ENCODE measurements around the gene PROM1.
A peak's percentile ranks its signal among the peaks of the same experiment; 100 is the strongest.

PROM1 gene

DNA sequence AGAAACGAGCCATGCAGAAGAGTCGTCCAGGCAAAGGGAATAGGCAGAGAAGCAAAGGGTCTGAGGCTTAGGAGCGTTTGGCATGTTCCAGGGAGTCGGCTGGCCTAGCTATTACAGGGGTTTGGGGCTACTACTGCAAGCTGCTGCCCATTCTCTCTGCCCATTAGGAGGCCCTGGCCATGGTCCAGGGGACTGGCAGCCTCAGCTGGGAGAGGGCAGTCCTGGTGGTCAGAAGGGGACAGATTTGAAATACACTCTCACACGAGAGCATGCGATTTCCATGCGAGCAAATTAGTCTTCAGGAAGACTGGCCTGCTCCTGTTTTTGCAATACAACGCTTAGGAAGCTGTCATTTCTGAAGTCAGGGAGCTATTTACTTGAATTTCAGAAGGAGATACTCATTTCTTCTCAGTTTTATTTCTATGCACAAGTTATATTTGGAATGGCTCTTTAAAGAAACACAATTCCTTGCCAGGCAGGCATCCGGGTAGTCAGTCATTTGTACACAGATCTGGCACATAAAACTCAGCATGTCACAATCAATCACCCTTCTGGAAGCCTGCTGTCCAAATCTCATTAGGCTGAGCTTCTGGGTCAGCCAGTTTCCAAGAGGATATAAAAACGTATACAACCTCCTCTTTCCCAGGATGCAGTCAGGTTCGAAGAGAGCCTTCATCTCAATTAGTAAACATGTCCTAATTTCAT, 27.0 kb downstream of the PROM1 start:
- FAIRE-seq, result no peak

DNA sequence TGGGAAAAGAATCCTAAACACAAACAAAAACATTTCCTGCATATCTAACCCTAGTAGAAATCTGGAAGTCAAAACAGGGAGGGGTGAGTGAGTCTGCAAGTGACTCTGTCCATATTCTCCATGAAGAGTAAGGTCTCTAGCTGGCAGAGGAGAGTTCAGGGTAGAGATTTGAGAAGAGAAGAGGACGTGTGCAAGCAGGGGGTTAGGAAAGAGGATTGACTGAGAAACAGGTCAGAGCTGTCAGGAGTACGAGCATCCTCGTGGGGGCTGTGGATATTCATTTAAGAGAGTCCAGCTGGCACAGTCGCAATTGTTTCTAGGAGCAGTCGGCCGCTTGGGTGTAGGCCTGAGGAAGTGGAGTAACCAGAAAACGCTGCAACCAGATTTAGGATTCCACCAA, 27.9 kb downstream of the PROM1 start:
- no peak for FAIRE-seq

DNA sequence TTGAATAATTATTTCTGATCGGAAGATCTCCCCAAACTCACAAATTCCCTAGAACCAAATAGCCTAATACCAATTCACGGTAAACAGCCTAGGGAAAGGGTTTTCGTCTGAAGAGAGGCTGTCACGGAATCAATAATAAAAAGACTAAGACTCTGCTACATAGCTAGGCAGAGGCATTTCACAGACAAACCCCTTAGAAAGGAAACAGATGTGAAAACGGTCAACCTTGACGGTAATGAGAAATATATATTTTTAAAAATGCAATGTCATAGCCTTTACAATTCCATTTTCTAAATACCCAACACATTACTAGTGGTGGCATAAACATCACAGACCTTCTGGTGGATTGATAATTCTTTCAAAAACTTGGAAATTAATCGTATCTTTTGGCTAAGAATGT, 28.4 kb downstream of the PROM1 start:
- no peak for FAIRE-seq

DNA sequence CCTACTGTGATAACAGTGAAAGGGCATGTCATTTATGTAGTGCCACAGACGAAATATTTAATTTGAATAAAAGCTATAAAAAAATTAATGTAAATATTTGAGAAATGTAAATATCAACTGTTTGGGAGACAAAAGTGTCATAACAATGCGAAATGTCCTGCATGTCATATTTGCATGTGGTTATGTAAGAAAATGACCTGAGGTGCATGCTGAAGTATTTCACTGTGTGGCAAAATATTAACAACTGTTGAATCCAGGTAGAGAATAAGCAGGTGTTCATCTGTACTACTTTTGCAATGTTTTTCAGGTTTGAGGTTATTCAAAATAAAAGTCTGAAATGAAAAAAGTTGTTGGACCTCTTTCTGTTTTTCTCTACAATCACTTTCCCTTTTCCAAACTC, 30.9 kb downstream of the PROM1 start:
- no peak for FAIRE-seq

DNA sequence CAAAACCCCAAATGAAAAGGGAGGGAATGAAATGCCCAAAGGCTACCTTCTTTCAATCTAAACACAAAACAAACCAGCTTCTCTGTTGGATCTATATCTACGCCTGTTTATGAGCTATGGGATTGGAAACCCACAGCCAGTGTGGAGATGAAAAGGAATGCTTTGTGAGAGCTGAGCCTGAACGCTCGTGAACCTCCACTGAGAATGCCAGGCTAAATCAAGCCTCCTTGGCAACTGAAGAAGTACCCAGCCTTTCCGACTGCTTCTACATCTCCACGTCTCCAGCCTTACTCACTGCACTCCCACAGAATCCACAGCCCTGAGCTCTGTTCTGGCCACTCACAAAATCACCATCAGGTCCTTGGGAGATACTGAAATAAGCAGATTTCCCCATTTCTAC, 31.8 kb downstream of the PROM1 start:
- FAIRE-seq, result no peak

DNA sequence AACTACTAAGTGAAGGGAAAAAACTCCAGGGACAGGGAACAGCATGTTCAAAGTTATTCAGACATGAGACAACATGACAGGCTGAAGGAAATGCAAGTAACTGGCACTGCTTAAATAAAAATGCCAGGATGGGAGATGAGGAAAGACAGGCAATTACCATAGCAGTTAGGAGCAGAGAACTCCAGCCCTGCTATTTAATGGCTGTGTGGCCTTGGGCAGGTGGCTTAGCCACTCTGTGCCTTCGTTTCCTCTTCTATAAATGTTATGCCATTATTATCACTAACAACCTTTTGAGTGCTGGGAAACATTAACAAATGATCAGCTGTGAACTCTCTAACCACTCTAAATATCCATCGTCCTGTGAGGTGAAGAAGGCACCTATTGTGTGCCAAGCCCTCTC, 32.7 kb downstream of the PROM1 start:
- no peak for FAIRE-seq

DNA sequence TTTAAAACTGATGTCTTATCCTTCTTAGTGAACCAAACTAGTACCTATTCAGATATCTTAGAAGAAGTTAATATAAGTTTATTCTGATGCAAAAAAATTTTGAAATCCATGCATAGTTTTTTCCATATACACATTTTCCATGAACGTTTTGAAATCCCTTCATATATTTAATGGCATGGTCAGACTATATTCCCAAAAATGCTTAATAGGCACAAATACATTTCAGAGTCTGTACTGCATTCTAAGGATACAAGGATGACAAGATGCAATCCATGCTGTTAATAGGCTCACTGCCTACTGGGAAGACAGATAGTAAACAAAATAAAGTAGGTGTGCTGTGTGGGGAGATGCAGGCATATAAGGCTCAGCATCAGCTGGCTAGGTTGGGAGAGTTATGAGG, 33.2 kb downstream of the PROM1 start:
- no peak for FAIRE-seq

DNA sequence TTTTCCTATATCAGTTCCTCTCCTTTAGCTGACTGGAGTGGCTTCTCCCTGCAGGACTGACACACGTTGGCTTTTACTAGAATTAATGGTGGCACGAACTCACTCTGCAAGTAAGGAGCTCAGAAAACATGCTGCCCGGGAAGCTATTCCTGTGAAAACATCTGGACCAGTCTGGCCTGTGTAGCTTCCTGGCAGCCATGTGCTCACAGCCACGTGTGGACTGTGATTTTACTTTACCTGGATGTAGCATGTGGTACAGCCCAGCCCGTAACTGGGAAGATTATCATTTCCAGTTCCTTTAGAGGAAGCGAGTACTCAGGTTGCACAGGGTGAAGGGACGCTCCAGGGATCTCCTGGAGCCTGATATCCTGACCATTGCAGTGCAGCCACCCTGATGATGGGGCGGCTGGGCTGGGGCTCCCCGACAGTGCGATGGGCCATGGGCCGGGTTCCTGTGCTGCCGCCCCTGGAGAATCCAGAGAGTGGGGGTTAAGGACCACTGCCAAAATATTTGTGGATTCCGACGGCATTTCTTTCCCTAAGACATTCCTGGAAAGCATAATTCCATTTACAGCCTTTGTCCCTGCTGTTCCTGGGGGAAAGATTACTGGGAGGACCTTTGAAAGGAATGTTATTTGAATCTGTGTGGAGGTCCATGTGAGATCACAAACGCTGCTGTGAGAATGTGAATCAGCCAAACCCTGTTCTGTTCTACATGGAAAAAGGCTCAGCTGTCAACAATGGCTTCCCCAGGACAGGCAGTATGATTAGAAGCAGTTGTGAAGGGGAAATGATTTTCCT, 35.0 kb downstream of the PROM1 start:
- no peak for FAIRE-seq

DNA sequence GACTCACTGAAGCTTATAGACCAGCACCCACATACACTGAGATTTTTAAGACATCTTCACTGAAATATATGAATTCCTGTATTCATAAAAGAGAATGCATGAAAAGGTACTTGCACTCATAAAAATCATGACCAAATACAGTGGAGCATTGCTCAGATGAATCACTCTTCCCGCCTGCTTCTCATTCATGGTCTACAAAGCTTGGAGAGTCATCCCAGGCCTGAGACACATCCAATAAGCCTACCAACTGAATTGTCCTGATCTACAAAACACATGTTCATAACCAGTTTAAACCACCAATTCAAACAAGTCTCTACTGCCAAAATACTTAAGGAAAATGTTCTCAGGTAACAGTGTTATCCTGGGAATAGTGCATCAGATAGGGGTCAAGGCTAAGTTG, 38.1 kb downstream of the PROM1 start:
- FAIRE-seq, result no peak

DNA sequence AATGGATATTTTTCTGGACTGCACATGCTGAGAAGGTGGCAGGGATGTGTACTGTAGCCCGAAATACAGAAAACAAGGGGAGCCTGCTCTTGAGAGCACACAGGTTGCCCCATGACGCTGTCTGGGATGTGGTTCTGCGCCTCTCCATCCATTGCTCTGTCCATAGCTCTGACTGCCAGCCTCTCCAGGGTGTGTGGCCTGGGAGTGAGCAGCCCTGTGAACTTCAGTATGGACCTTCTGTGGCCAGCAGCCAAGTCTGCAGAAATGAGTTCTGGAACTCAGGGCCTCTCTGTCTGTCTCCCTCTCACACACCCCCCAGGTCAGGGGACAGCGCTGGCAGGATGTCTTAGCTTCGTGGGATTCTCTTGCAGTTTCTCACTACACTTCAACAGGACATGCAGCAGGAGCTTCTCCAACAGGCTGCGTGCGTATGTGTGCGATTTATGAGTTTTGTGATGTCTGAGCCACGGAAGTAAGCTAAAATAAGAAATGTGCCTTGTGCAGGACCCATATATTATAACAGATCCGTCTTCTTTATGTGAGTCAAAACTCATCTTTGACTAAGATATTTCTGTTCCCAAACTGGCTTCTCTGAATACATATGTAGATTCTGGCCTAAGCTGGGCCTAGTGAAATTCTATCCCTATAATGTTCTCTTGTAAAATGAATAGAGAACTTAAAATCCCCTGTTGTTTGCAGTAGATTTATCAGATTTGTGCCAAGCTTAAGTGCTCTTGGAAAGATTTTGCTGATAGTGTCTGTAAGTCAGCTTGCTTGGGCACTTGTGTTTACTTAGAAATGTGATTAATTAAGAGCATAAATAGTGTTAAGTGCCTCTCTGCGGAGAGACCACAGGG, 40.0 kb downstream of the PROM1 start:
- no peak for FAIRE-seq

DNA sequence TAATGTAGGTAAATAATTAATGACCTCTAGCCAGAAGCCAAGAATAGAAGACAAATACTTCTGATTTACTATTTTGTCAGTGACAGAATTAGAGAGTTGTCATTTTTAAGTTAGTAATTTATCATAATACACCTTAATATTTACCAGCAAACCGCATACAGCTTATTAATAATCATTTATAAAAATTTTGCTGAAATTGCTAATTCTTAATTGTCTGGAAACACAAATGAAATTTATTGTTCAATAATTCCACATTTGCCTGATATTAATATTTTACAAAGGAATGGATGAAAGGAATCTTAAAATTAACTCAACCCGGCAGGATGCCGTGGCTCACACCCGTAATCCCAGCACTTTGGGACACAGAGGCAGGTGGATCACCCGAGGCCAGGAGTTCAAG, 44.7 kb downstream of the PROM1 start:
- FAIRE-seq, result no peak

DNA sequence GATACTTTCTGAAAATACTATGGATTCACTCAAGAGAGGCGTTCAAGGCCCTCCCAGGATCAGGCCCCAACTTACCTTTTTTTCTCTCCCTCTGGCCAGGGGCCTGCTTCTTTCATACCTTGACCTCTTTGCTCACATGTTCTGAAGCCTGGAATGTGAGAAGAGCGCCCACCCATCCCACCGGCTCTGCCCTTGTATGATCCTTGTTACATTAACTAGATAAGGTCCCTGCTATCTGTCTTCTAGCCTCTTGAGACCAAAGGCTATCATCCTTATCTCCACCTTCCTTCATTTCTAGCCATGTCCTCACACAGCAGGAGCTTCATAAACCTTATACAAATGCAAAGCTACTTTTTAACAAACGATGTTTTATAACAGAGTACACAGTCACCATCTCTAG, 45.9 kb downstream of the PROM1 start:
- FAIRE-seq, result no peak

DNA sequence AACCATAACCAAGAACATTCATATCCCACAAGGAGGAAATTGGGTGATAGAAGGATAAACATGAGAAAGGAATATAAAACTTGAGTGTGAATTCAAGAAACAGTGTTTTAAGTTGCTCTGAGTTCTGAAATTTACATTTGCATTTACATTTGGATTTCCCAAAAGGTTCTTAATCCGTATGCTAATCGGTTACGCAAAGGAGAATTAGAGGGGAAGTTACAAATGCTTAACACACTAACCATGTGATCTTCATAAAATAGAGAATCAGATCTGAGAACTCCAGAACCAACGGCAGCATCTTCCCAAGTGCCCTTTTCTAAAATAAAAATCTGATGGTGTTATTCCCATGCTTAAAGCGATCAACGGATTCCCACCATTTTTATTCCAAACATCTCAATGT, 48.0 kb downstream of the PROM1 start:
- no peak for FAIRE-seq

DNA sequence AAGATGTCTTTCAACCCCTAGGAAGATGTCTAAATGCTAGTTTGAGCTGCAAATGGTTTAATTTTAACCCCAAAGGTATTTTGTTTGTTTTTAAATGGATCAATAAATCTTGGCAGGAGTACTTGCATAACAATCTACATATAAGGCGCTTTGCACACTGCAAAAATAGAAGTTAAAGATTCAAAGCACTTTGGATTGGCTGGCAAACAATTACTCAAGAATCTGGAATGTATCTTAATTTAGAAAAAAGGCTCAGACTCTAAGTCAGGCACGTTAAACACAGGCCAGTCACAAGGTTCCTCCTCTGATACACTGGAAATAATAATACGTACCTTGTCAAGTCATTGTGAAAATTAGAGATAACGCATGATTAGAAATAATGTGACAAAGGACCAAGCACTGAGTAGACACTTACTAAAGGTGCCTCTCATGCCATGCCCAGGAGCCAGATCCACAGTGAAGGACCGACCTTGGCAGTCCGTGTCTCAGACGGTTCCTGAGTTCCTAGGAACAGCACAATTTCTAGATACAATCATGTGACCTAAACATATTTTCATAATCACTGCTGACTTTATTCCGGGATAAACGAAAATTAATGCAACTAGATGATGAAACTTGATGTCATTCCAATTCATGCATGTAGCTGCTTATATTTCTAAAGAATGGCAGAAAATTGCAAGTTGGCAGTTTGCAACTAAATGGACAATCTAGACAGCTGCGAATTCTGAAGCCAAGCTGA, 49.6 kb downstream of the PROM1 start:
- FAIRE-seq, result no peak

DNA sequence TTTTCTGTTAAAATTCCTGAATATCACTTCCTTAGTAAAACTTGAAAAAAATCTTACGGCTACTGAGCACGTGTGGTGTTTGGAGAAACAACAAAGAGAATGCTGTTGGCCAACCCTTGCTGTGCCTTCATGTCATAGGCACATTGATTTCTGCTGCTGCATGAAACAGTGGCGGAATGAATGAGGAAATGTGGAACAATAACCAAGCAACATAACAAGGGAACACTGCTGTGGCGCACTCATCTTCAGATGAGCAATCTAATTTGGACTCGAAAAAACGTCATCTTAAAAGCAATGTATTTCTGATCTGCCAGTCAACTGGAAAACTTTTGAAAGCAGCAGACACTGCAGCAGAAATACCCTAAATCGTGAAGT, 51.4 kb downstream of the PROM1 start:
- no peak for FAIRE-seq

DNA sequence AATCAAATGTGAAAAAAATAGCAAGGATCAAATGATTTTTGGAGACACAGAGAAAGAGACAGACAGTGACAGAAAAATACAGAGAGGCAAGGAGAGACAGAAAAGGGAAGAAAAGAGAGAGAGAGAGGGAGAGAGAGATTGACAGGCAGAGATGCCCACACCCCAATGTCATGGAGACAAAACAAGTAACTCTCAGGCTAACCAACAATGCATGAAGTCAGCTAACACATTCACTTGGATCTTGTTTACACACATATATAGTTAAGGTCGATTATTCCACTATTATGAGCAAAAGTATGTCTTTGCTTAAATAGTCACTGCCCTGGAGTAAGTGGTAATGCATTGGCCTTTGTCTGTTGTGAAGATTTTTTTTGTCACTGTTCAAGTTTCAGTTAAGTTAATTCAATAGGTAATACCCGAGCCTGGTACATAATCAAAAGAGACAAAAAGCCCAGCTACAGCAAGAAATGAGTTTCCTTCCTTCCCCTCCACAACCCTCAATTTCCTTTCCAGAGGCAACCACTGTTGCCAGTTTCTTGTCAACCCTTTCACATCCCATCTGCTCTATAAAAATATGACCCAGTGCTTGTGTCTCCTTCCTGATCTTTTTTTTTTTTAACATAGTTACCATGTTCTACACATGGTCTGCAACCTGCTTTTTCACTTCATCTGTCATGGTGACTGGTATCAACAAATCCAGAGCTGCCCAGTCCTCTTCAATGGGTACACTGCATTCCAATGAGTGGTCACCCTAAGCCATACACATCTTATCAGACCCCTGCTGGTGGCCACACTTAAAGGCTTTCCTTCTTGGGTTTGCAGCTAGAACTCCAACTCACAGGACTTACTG, 52.1 kb downstream of the PROM1 start:
- FAIRE-seq, result no peak

DNA sequence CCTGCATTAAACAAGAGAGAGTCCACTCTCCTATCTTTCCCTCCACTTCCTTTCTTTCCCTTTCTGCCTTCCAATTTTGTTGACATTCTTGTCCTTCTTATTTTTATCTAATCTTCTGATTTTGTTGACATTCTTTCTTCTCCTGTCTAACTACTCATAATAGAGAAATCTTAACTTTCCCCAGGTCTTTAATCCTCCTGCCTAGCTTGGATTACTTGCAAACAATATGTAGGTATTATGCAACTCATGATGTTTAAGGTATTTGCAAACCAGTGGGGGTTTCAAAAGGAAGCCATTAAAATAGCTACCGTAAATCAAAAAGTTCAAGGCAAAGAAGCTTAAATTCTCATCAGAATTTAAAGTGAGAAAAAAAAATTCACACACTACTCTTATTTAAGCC, 53.9 kb downstream of the PROM1 start:
- FAIRE-seq, result no peak

DNA sequence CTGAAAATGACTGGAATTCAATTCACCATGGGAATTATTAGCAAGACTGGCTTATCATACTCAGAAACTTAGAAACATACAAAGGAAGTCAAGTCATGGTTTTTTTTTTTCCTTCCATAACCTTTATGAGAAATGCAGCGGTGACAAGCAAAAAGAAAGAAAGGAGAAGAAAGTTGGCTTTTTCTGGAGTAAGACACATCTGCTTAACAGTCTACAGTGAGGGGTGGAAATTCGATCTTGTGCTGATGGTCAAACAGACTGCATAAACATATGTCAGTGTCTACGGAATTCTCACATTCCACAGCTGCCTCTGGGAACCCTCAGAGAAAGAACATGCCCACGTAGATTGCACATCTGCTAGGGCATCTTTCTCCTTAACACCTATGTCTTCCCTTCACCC, 54.6 kb downstream of the PROM1 start:
- no peak for FAIRE-seq

DNA sequence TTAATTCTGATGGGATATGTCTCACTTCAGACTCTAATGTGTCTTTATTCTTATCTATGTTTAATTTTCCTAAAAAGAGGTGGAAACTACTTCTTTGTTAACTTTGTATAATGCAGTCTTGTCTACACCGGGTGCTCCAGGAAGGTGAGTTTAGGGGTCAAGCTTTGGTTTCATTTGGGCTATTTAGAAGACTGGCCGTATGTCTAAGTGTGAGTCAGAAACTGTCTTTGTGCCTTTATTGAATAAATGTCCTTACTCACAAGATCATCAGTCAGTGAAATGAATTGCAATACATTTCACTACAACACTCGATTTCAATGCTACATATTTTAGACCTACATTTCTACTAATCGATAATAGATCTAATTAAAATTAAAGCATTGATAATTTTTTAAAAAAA, 56.2 kb downstream of the PROM1 start:
- FAIRE-seq, result no peak

DNA sequence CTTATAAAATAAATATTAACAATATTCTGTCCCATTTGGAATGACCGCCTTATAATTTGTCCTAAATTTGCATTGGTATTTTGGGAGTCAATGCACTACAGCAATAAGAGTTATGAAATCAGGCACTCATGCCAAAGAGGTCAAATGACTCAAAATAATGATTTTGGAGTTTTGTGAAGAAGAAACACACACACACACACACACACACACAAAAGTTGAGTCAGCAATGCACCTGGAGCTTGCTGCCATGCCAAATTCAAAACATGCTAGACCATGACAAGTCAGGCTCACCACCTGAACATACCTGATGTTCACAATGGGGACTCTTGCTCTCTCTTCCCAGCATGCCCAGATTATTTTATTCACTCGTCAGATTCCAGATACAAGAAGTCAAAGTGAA, 56.7 kb downstream of the PROM1 start:
- no peak for FAIRE-seq

DNA sequence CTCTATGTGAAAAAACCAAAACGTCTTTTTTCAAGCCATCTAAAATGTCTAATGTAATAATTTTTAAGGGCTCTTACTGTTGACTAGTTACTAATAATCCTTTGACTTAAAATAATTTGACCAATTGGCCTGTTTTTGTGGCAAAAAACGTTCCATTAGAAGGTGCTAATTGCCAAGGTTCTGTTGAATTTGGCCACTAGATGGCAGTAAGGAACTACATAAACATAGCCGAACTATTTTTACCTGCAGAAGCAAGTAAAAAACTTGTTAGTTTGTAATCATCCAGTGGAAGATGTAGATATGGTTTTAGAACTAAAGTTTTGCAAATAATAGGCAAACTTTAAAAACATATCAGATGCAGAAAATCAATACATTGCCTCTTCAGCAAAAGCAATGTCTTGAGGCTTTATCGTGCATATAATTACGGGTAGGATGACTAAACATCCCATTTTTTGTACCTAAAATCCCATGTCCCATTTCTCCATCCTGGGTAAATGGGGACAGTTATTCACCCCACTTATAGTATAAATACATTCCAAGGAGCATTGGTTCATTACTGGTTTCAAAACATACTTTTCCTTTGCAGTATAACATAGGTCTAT, 57.6 kb downstream of the PROM1 start:
- peak; percentile 92 for FAIRE-seq

DNA sequence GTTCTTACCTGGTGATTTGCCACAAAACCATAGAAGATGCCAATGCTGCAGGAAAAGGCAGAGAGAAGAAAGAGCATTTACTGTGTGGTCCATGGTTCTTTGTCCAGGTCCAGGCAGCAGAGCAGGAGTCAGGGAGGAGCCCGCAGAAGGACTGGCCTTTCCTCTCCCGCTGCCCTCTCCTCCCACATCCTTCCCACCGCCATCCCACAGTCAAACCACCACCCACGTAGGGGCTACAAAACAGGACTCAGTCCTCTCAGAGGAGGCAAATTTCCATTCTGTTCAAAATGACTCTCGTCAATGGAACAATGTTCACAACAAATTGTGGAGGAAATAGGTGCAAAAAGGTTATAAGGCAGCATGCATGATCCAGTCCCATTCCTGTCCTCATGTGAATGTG, 58.6 kb downstream of the PROM1 start:
- FAIRE-seq, result no peak
